Endothelial cell of umbilical vein (primary cell): Measurements from ENCODE around the gene RECK. TPM values are rescaled to one million over a fixed set of nuclear protein-coding genes. Genes with fewer than 3 reads are reported as not detected.

Source experiments
- BruUV-seq: library from RNA; stranded (reverse); fragments of 400-500 nt; replicated peaks from 2 replicates; lab custom pipeline; 2021; lab: Mats Ljungman, UMichigan
- CTCF ChIA-PET: fragments of 300-600, 350-600 bp; sonication (Branson Sonifier 250); formaldehyde crosslinking; loops from one replicate; lab custom pipeline; 2021; ENCODE audit warnings: antibody characterized with exemption, inconsistent platforms; lab: Charles Lee
- POLR2A ChIA-PET: fragments of 300-600, 350-600 bp; sonication (Branson Sonifier 250); formaldehyde crosslinking; loops from one replicate; lab custom pipeline; 2021; ENCODE audit warnings: antibody characterized with exemption, inconsistent platforms; lab: Charles Lee
- DNase-seq: peaks from one replicate; pipeline ENCODE4 v3.0.0-alpha.2; 2011; ENCODE audit warnings: low read depth, low spot score
- FAIRE-seq: peaks from 2 replicates; lab custom pipeline; 2011; peaks lifted over from hg19 to GRCh38; lab: Jason Lieb, UNC
- H2AFZ ChIP-seq: 2 replicates; pipeline ENCODE4 v1.6.0; 2012; ENCODE audit warnings: low read depth, low read length, control low read depth, inconsistent platforms
- H3K27ac ChIP-seq: 2 replicates; pipeline ENCODE4 v1.5.1; 2011; ENCODE audit warnings: low read depth, mild to moderate bottlenecking, control low read depth, low read length, moderate library complexity; ENCODE audit not compliant: insufficient read depth
- H3K27me3 ChIP-seq, 2 experiments: 2 replicates each; pipeline versions ENCODE4 v1.6.0 to v1.6.1; 2011; ENCODE audit warnings: low read length in 2 of 2, mixed read lengths in 1 of 2; ENCODE audit not compliant: control insufficient read depth in 2 of 2, insufficient read depth in 2 of 2
- H3K36me3 ChIP-seq, 2 experiments: 2 replicates in 1 of 2; 3 replicates in 1 of 2; pipeline ENCODE4 v1.5.1; 2011; ENCODE audit warnings: low read length in 2 of 2, mild to moderate bottlenecking in 1 of 2, moderate library complexity in 1 of 2; ENCODE audit not compliant: control insufficient read depth in 2 of 2, insufficient read depth in 2 of 2; ENCODE audit errors: extremely low read depth in 1 of 2
- H3K4me1 ChIP-seq: 3 replicates; pipeline ENCODE4 v1.5.1; 2011; ENCODE audit warnings: mild to moderate bottlenecking, low read length; ENCODE audit not compliant: control insufficient read depth, insufficient read depth; ENCODE audit errors: extremely low read depth
- H3K4me2 ChIP-seq: 2 replicates; pipeline ENCODE4 v1.6.1; 2011; ENCODE audit warnings: low read length, control low read depth, mixed read lengths; ENCODE audit not compliant: insufficient read depth
- H3K4me3 ChIP-seq, 3 experiments: fragments of 200-600 bp in 1 of 3; sonication (generic), shearing (Covaris generic) in 1 of 3; replicated peaks in 1 of 3; 2 replicates each; pipeline ENCODE4 v1.5.1; 2011 to 2016; ENCODE audit warnings: control low read depth in 3 of 3, low read length in 3 of 3, mild to moderate bottlenecking in 2 of 3, inconsistent platforms in 1 of 3, low read depth in 1 of 3, moderate library complexity in 1 of 3; ENCODE audit not compliant: insufficient read depth in 1 of 3
- H3K79me2 ChIP-seq: 2 replicates; pipeline ENCODE4 v1.6.0; 2012; ENCODE audit warnings: low read length, inconsistent platforms; ENCODE audit not compliant: control insufficient read depth, insufficient read depth
- H3K9ac ChIP-seq: replicated peaks from 2 replicates; pipeline ENCODE3; 2011; ENCODE audit warnings: low read length, control low read depth; ENCODE audit not compliant: insufficient read depth; ENCODE audit errors: extremely low read depth
- H3K9me1 ChIP-seq: replicated peaks from 3 replicates; pipeline ENCODE4 v1.6.0; 2011; ENCODE audit warnings: mild to moderate bottlenecking, low read length; ENCODE audit not compliant: control insufficient read depth, insufficient read depth; ENCODE audit errors: extremely low read depth
- H3K9me3 ChIP-seq: replicated peaks from 2 replicates; pipeline ENCODE4 v1.5.1; 2012; ENCODE audit warnings: low read length, inconsistent platforms; ENCODE audit not compliant: control insufficient read depth, insufficient read depth
- H4K20me1 ChIP-seq: replicated peaks from 2 replicates; pipeline ENCODE3; 2011; ENCODE audit warnings: mild to moderate bottlenecking, low read length; ENCODE audit not compliant: control insufficient read depth, insufficient read depth; ENCODE audit errors: extremely low read depth
- EZH2 ChIP-seq: IDR thresholded peaks from 2 replicates; pipeline ENCODE4 v1.6.1; 2012; ENCODE audit warnings: borderline replicate concordance, low read depth, mild to moderate bottlenecking, moderate library complexity, low read length, inconsistent platforms; ENCODE audit not compliant: severe bottlenecking
- FOS ChIP-seq: IDR thresholded peaks from 2 replicates; pipeline ENCODE4 v1.6.1; 2011; ENCODE audit warnings: mild to moderate bottlenecking, low read length, moderate library complexity, borderline replicate concordance; ENCODE audit not compliant: insufficient read depth
- GATA2 ChIP-seq: IDR thresholded peaks from 2 replicates; pipeline ENCODE4 v1.7.0; 2011; ENCODE audit warnings: low read depth, mild to moderate bottlenecking, moderate library complexity, mixed read lengths, low read length; ENCODE audit not compliant: insufficient read length, insufficient read depth
- JUN ChIP-seq: IDR thresholded peaks from 2 replicates; pipeline ENCODE4 v1.6.1; 2011; ENCODE audit warnings: borderline replicate concordance, low read depth; ENCODE audit not compliant: insufficient read length, insufficient read depth
- MYC ChIP-seq: IDR thresholded peaks from one replicate; pipeline ENCODE4 v1.6.1; 2011; ENCODE audit warnings: mild to moderate bottlenecking, low read depth, low read length
- POLR2A ChIP-seq: IDR thresholded peaks from 2 replicates; pipeline ENCODE4 v1.6.1; 2012; ENCODE audit warnings: low read depth, mild to moderate bottlenecking, control low read depth, low read length
- POLR2AphosphoS5 ChIP-seq: IDR thresholded peaks from 2 replicates; pipeline ENCODE4 v1.6.1; 2012; ENCODE audit warnings: low read depth, mild to moderate bottlenecking, control low read depth, low read length, moderate library complexity; ENCODE audit not compliant: insufficient read depth
- dilution Hi-C: fragments of 300-500 bp; cut with MboI; formaldehyde crosslinking; loops from one replicate; pipeline ENCODE4 v1.15.0; 2019; ENCODE audit warnings: low sequenced_read_pairs; ENCODE audit not compliant: extremely low pct_ligation_motif_present
- intact Hi-C: fragments of 100-400 bp; cut with micrococcal nuclease; formaldehyde crosslinking; loops from one replicate; pipeline ENCODE4 v1.10.0; 2022
- polyA plus RNA-seq, 4 experiments: library from polyadenylated mRNA; depleted of rRNA in 3 of 4; stranded (reverse) in 3 of 4; unstranded in 1 of 4; fragments of >200 nt; gene quantifications; 2 replicates each; pipeline versions ENCODE4 v1.2.1 to v1.2.3, GENCODE V29; 2011 to 2012; ENCODE audit warnings: missing spikeins in 1 of 4
- total RNA-seq: library from RNA; stranded (reverse); gene quantifications from 2 replicates; pipeline ENCODE4 v1.2.3, GENCODE V29; 2021
- TF ChIP-seq, protein P1 (sequence below): IDR thresholded peaks from 2 replicates; pipeline ENCODE4 v1.6.1; 2011; ENCODE audit not compliant: insufficient read depth, insufficient read length
- TF ChIP-seq, protein P2 (sequence below), 2 donors: IDR thresholded peaks; 1 replicate in 1 of 2; 2 replicates in 1 of 2; pipeline ENCODE4 v1.5.1; 2011; ENCODE audit warnings: low read length in 2 of 2, mild to moderate bottlenecking in 2 of 2, moderate library complexity in 2 of 2, control low read depth in 1 of 2, inconsistent platforms in 1 of 2, low read depth in 1 of 2; ENCODE audit not compliant: insufficient read depth in 1 of 2; ENCODE audit errors: extremely low read depth in 1 of 2

RECK gene
- total and polyA plus RNA-seq, 2 donors (not counting 3 experiments of a cell fraction or from before 2014, with no cell fraction given) = 12.0 to 14.1 TPM

DNA sequence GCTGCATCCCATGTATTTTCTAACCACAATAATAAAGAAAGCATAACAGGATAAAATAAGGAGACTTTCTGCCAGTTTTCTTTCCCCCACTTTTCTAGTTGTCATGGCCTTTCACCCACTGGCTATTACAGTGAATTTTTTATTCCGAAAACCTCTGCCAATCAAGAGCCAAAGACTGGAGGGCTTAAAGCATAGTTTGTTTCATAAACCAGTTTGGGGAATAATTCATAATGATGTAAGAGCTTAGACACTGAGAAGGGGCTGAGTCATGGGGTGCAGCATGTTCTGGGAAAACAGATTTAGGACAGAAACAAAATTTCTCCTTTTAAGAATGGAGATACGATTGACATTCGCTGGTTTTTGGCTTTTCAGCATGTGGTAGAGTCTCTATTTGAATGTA lies 95.4 kb downstream of the RECK start:
- H4K20me1 ChIP-seq = no peaks in the 10 kb centered on the region
- dilution Hi-C loops (no loop called here), intact Hi-C loops (no loop called here)
- BruUV-seq = no TSS peak
- no peak for DNase-seq
- no peak overlapping the region for H3K4me3 ChIP-seq
- TF ChIP-seq, protein P1, sequence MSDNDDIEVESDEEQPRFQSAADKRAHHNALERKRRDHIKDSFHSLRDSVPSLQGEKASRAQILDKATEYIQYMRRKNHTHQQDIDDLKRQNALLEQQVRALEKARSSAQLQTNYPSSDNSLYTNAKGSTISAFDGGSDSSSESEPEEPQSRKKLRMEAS = no peak
- TF ChIP-seq FOS (no peak), EZH2 (no peak), POLR2A (no peak), GATA2 (no peak), POLR2AphosphoS5 (no peak), JUN (no peak), MYC (no peak)
- TF ChIP-seq, protein P2, sequence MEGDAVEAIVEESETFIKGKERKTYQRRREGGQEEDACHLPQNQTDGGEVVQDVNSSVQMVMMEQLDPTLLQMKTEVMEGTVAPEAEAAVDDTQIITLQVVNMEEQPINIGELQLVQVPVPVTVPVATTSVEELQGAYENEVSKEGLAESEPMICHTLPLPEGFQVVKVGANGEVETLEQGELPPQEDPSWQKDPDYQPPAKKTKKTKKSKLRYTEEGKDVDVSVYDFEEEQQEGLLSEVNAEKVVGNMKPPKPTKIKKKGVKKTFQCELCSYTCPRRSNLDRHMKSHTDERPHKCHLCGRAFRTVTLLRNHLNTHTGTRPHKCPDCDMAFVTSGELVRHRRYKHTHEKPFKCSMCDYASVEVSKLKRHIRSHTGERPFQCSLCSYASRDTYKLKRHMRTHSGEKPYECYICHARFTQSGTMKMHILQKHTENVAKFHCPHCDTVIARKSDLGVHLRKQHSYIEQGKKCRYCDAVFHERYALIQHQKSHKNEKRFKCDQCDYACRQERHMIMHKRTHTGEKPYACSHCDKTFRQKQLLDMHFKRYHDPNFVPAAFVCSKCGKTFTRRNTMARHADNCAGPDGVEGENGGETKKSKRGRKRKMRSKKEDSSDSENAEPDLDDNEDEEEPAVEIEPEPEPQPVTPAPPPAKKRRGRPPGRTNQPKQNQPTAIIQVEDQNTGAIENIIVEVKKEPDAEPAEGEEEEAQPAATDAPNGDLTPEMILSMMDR (IDR thresholded peaks at IDR 0.05; ENCODE audit: extremely low read depth in 1 of 2, insufficient read depth in 1 of 2, low read depth in 1 of 2, low read length in 2 of 2) = no peak
- CTCF ChIA-PET = interaction anchor here (1.1 kb wide), 1 partner anchor 31 kb away, joined by 3 read pairs; no protein-coding TSS in a partner anchor
- H3K27ac ChIP-seq = no peak overlapping the region
- no peaks in the 10 kb centered on the region for H3K9me1 ChIP-seq
- peak; percentile 4 for FAIRE-seq
- no peaks in the 10 kb centered on the region for H3K9me3 ChIP-seq
- POLR2A ChIA-PET = no interaction called here
- H3K4me1 ChIP-seq = peaks cover 5% of the 10 kb centered on the region
- H2AFZ ChIP-seq = no peak overlapping the region
- no peak overlapping the region for H3K4me2 ChIP-seq
- no peak overlapping the region for H3K9ac ChIP-seq
- H3K79me2 ChIP-seq = no peaks in the 10 kb centered on the region
- no peaks in the 10 kb centered on the region for H3K36me3 ChIP-seq
- H3K27me3 ChIP-seq = no peaks in the 10 kb centered on the region
